CD14-positive monocyte (primary cell): Measurements from ENCODE around the gene SEC24C. TPM values are rescaled to one million over a fixed set of nuclear protein-coding genes. Genes with fewer than 3 reads are reported as not detected.
A peak's percentile ranks its signal among the peaks of the same experiment; 100 is the strongest.
"Not testable (repeated sequence)": the region's sequence is repeated elsewhere in the genome, so short reads cannot be mapped to it uniquely, and the experiment has no call there.

Experiments used
- DNase-seq, 3 donors: peaks; one replicate each; pipeline ENCODE4 v3.0.0-alpha.2; 2011 to 2022
- H2AFZ ChIP-seq: 2 replicates; pipeline ENCODE4 v1.6.0; 2012; ENCODE audit warnings: mild to moderate bottlenecking, low read depth, low read length, inconsistent platforms; ENCODE audit not compliant: insufficient read depth, poor library complexity, severe bottlenecking
- H3K27ac ChIP-seq, 2 donors: 1 replicate in 1 of 2; 2 replicates in 1 of 2; pipeline ENCODE4 v1.5.1; 2012 to 2013; ENCODE audit warnings: low read length in 2 of 2, control low read depth in 1 of 2, inconsistent platforms in 1 of 2, low read depth in 1 of 2, mild to moderate bottlenecking in 1 of 2
- H3K27me3 ChIP-seq, 2 donors: one replicate each; pipeline versions ENCODE4 v1.6.0 to v1.6.1; 2011 to 2013; ENCODE audit warnings: low read length in 2 of 2; ENCODE audit not compliant: control insufficient read depth in 2 of 2, insufficient read depth in 2 of 2
- H3K36me3 ChIP-seq, 2 donors: replicated peaks in 1 of 2; 1 replicate in 1 of 2; 2 replicates in 1 of 2; pipeline versions ENCODE4 v1.5.1 to v1.6.1; 2012 to 2013; ENCODE audit warnings: low read length in 2 of 2, control low read depth in 1 of 2, inconsistent platforms in 1 of 2, mild to moderate bottlenecking in 1 of 2; ENCODE audit not compliant: insufficient read depth in 2 of 2, control insufficient read depth in 1 of 2
- H3K4me1 ChIP-seq, 2 donors: 1 replicate in 1 of 2; 2 replicates in 1 of 2; pipeline versions ENCODE4 v1.5.1 to v1.6.1; 2012 to 2013; ENCODE audit warnings: low read length in 2 of 2, control low read depth in 1 of 2, inconsistent platforms in 1 of 2, mild to moderate bottlenecking in 1 of 2, moderate library complexity in 1 of 2; ENCODE audit not compliant: insufficient read depth in 2 of 2, control insufficient read depth in 1 of 2
- H3K4me2 ChIP-seq: replicated peaks from 2 replicates; pipeline ENCODE3; 2012; ENCODE audit warnings: low read length, moderate library complexity, mild to moderate bottlenecking; ENCODE audit not compliant: poor library complexity, severe bottlenecking; ENCODE audit errors: extremely low read depth
- H3K4me3 ChIP-seq, 3 experiments: fragments of 200-600 bp in 1 of 3; sonication (generic) in 1 of 3; replicated peaks in 1 of 3; 1 replicate in 2 of 3; 2 replicates in 1 of 3; pipeline ENCODE4 v1.5.1; 2011 to 2013; ENCODE audit warnings: low read length in 3 of 3, mild to moderate bottlenecking in 3 of 3, control low read depth in 2 of 3, low read depth in 2 of 3, inconsistent platforms in 1 of 3, moderate library complexity in 1 of 3
- H3K79me2 ChIP-seq: 2 replicates; pipeline ENCODE4 v1.6.0; 2012; ENCODE audit warnings: mild to moderate bottlenecking, control low read depth, inconsistent platforms, low read length, moderate library complexity; ENCODE audit not compliant: insufficient read depth
- H3K9ac ChIP-seq: 2 replicates; pipeline ENCODE4 v1.6.0; 2017; ENCODE audit warnings: low read length, mild to moderate bottlenecking; ENCODE audit not compliant: insufficient read depth, poor library complexity, severe bottlenecking
- H3K9me3 ChIP-seq, 2 donors: replicated peaks in 1 of 2; 1 replicate in 1 of 2; 2 replicates in 1 of 2; pipeline versions ENCODE4 v1.5.1 to v1.6.1; 2012 to 2013; ENCODE audit warnings: low read length in 2 of 2, control low read depth in 1 of 2; ENCODE audit not compliant: control insufficient read depth in 1 of 2, insufficient read depth in 1 of 2
- H4K20me1 ChIP-seq: 2 replicates; pipeline ENCODE4 v1.6.0; 2012; ENCODE audit warnings: mild to moderate bottlenecking, low read length, control low read depth, moderate library complexity; ENCODE audit not compliant: insufficient read depth
- H3K27ac Mint-ChIP-seq, 7 donors: one replicate each; pipeline ENCODE4 v1.8.0; 2020; ENCODE audit warnings: mild to moderate bottlenecking in 7 of 7, mixed read lengths in 7 of 7, moderate library complexity in 6 of 7, inconsistent platforms in 2 of 7
- H3K27me3 Mint-ChIP-seq, 3 donors: one replicate each; pipeline ENCODE4 v1.8.0; 2021 to 2022; ENCODE audit warnings: low read depth in 3 of 3, mild to moderate bottlenecking in 3 of 3, mixed read lengths in 3 of 3, moderate library complexity in 3 of 3, inconsistent platforms in 1 of 3
- H3K36me3 Mint-ChIP-seq, 2 donors: one replicate each; pipeline ENCODE4 v1.8.0; 2020; ENCODE audit warnings: mixed read lengths in 2 of 2, inconsistent platforms in 1 of 2, mild to moderate bottlenecking in 1 of 2
- H3K4me1 Mint-ChIP-seq: one replicate; pipeline ENCODE4 v1.8.0; 2020; ENCODE audit warnings: mild to moderate bottlenecking, mixed read lengths
- H3K4me3 Mint-ChIP-seq, 2 donors: one replicate each; pipeline ENCODE4 v1.8.0; 2020; ENCODE audit warnings: mild to moderate bottlenecking in 2 of 2, mixed read lengths in 2 of 2, moderate library complexity in 1 of 2
- H3K9me3 Mint-ChIP-seq, 7 donors: one replicate each; pipeline ENCODE4 v1.8.0; 2020 to 2022; ENCODE audit warnings: mixed read lengths in 7 of 7, mild to moderate bottlenecking in 6 of 7, moderate library complexity in 6 of 7, inconsistent platforms in 2 of 7
- WGBS: methylation state at CpG from one replicate; pipeline ENCODE4 v1.1.5; 2013; ENCODE audit warnings: missing lambda C conversion rate; ENCODE audit not compliant: insufficient coverage; 5-methylcytosine and 5-hydroxymethylcytosine counted together
- intact Hi-C, 2 donors: fragments of 100-400 bp; cut with micrococcal nuclease; formaldehyde crosslinking; loops; one replicate each; pipeline versions ENCODE4 v1.15.0 to v1.15.1; 2023
- polyA plus RNA-seq, 3 donors: library from polyadenylated mRNA; depleted of rRNA in 1 of 3; unstranded in 2 of 3; stranded (reverse) in 1 of 3; fragments of 300-500 nt in 2 of 3; fragments of >200 nt in 1 of 3; fragmentation: Illumina TruSeq in 2 of 3; gene quantifications; 1 replicate in 2 of 3; 2 replicates in 1 of 3; pipeline ENCODE4 v1.2.3, GENCODE V29; 2012 to 2021

The SEC24C gene
- polyA plus RNA-seq, 3 donors = 25.7 to 65.8 (median 44.8) TPM

DNA sequence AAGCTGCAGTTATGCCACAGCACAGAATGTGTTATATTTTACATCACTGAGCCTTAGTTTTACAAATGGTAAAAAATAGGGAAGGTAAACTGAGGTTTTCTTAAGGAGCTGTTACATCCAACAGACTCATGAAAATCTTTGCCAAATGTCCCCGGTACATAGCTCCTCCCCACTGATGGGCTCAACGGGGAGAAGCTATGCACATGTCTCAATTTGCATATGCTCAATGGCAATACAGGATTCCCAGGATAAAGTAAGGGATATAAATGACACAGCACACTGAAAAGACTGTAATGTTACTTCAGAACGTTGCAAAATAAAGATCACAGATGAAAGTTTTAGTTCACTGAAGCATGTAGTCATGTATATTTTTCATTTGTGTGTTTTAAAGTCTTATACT is 29.7 kb upstream of the SEC24C start:
- Histone ChIP-seq H3K4me1 (peaks cover 13 to 19% of the 10 kb centered on the region in 2 donors), H3K36me3 (peaks cover 22 to 50% of the 10 kb centered on the region in 2 donors)
- intact Hi-C loops, H4K20me1 ChIP-seq, H3K4me3 ChIP-seq, H2AFZ ChIP-seq, H3K27ac Mint-ChIP-seq, H3K27ac ChIP-seq, H3K9ac ChIP-seq, H3K27me3 ChIP-seq, H3K79me2 ChIP-seq, H3K4me3 Mint-ChIP-seq, H3K9me3 ChIP-seq, H3K9me3 Mint-ChIP-seq, DNase-seq, H3K27me3 Mint-ChIP-seq, H3K4me2 ChIP-seq: not testable (repeated sequence)
- Mint-ChIP-seq H3K4me1 (peaks cover 11% of the 10 kb centered on the region), H3K36me3 (peaks cover 47 to 48% of the 10 kb centered on the region in 2 donors)
- no CpG with 5 or more reads among the region's 3 CpGs for WGBS

DNA sequence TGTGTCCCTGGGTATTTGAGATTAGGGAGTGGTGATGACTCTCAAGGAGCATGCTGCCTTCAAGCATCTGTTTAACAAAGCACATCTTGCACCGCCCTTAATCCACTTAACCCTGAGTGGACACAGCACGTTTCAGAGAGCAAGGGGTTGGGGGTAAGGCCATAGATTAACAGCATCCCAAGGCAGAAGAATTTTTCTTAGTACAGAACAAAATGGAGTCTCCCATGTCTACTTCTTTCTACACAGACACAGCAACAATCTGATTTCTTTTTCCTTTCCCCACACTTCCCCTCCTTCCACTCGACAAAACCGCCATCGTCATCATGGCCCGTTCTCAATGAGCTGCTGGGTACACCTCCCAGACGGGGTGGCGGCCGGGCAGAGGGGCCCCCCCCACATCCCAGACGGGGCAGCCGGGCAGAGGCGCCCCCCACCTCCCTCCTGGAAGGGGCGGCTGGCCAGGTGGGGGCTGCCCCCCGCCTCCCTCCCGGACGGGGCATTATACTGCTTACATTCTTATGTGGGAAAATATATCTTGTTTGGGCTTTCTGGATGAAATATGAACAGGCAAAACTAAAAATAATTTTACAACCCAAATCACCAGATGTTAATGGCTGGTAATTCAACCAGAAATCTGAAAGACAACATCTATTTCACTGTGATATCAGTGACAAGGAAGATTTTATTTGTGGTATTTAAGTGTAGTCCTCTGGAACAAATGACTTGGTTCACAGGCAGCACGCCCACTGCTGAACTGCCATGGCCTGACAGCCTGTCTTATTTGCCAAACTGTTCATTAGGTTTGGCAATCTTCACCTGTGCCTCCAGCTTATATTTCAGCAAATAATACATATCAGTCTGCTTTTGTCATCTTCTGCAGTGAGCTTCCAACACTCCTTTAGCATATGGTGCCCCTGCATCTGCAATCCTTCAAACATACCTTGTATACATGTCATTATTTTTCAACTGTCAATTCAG is 28.7 kb upstream of the SEC24C start:
- H3K4me2 ChIP-seq, H3K27me3 Mint-ChIP-seq, DNase-seq, H3K27me3 ChIP-seq, H4K20me1 ChIP-seq, intact Hi-C loops, H3K9me3 Mint-ChIP-seq, H3K79me2 ChIP-seq, H3K9ac ChIP-seq, H3K4me3 ChIP-seq, H2AFZ ChIP-seq, H3K4me3 Mint-ChIP-seq, H3K9me3 ChIP-seq: not testable (repeated sequence)
- Mint-ChIP-seq H3K27ac (peak overlapping the region in 5 of 7 donors; percentile 21 to 83 (median 36)), H3K4me1 (peaks cover 11% of the 10 kb centered on the region), H3K36me3 (peaks cover 48 to 51% of the 10 kb centered on the region in 2 donors)
- Histone ChIP-seq H3K36me3 (peaks cover 27 to 52% of the 10 kb centered on the region in 2 donors), H3K27ac (peak overlapping the region in 1 of 2 donors; percentile 23), H3K4me1 (peaks cover 16 to 19% of the 10 kb centered on the region in 2 donors)
- WGBS = 100% methylated on average over 5 of the region's 17 CpGs
